GM12892 (cell line): ENCODE results near the gene PACSIN2.

ENCODE experiments used
- POLR2A ChIP-seq: IDR thresholded peaks from 2 replicates; pipeline ENCODE4 v1.6.1; 2011; ENCODE audit warnings: low read depth, low read length, control low read depth
- POLR2AphosphoS5 ChIP-seq: IDR thresholded peaks from 2 replicates; pipeline ENCODE4 v1.6.1; 2011; ENCODE audit warnings: low read depth, low read length, control low read depth
- TAF1 ChIP-seq: IDR thresholded peaks from 2 replicates; pipeline ENCODE4 v1.6.1; 2011; ENCODE audit warnings: low read depth, mild to moderate bottlenecking, control low read depth, low read length, borderline replicate concordance

DNA sequence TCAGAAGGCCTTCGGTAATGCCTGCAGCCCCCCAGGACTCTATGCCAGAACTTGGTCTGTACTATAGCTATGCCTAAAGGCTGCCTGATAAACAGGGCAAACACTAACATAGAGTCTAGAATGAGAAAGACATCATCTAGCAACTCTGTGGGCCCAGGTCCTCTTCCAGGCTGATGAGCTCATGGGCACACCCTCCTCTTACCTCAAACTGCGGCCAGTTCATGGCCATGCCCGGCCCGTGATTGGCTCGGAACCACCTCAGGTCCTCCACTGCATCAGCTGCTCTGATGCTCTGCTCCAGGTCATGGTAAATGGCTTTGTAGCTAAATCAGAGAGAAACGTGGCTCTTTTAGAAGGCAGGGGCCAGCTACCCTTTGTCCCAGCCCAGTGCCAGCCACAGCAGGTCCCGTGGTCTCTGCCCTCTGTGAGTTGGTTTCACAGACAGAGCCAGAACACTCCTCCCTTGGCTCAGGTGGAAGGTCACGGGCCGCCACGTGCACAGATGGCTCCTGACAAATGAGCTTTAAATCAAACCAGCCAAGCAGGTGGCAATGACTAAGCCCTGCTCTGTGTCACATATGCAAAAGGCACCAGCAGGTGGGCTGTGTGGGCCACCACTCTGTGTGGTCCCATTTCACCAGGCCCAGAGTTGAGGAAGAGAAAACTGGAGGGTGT, 132.8 kb downstream of the PACSIN2 start:
- TF ChIP-seq TAF1 (no peak), POLR2A (no peak), POLR2AphosphoS5 (no peak)
